ENCODE results near the gene BACH2.

DNA sequence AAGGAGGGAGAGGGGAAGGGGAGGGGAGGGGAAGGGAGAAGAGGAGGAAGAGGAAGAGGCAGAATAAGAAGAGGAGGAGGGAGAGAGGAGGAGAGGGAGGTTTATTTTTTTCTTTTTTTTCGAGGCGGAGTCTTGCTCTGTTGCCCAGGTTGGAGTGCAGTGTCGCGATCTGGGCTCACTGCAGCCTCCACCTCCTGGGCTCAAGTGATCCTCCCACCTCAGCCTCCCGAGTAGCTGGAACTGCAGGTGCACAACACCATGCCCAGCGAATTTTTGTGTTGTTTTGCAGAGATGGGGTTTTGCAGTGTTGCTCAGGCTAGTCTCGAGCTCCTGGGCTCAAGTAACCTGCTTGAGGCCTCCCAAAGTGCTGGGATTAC is 408.5 kb downstream of the BACH2 start:
- TF ChIP-seq, protein P1, sequence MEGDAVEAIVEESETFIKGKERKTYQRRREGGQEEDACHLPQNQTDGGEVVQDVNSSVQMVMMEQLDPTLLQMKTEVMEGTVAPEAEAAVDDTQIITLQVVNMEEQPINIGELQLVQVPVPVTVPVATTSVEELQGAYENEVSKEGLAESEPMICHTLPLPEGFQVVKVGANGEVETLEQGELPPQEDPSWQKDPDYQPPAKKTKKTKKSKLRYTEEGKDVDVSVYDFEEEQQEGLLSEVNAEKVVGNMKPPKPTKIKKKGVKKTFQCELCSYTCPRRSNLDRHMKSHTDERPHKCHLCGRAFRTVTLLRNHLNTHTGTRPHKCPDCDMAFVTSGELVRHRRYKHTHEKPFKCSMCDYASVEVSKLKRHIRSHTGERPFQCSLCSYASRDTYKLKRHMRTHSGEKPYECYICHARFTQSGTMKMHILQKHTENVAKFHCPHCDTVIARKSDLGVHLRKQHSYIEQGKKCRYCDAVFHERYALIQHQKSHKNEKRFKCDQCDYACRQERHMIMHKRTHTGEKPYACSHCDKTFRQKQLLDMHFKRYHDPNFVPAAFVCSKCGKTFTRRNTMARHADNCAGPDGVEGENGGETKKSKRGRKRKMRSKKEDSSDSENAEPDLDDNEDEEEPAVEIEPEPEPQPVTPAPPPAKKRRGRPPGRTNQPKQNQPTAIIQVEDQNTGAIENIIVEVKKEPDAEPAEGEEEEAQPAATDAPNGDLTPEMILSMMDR (conservative IDR thresholded peaks at IDR 0.05) = no peak
- TF ChIP-seq ZFX (IDR thresholded peaks at IDR 0.05) = no peak

Data from C4-2B (cell line).